GM21390 (cell line): ENCODE results near the gene AMIGO3.
"Not testable (repeated sequence)": the region's sequence is repeated elsewhere in the genome, so short reads cannot be mapped to it uniquely, and the experiment has no call there.

ENCODE experiments used
- ATAC-seq: cut with Tn5 transposase; IDR thresholded peaks from one replicate; pipeline ENCODE4 v1.9.1; 2021; ENCODE audit not compliant: unreplicated experiment

The AMIGO3 gene

DNA sequence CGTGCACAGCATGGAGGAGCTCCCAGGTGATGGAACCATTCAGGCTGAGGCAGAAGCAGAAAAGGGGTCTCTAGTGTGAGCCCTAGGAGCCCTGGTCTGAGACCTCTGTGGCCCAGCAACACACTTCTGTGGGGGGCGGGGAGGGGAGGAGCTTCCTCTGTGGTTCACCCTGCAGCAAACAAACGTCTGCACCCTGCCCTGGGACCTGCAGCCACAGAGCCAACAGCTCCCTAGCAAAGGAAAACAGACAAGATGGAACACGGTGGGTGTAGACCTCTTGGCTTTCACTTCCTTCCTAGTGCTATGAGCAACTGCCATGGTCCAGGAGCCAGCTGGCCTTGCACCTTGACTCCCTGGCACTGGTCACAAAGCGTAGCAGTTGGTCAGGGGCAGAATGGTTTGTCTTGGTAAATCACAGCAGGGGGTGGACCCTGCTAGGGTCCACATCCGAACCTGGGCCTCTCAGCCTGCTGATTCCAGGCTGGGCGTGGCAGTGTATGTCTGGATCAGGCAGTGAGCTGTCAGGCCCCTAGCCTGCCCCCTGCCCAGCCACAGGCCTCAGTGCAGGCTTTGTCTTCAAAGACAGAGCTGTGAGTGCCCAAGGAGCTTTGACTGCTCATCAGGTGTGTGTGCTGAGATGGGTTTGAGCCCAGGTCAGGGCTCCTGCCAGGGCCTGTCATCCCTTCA is 6.7 kb downstream of the AMIGO3 start:
- no peak for ATAC-seq

- no peak for ATAC-seq
These were observed 7.3 kb downstream of the AMIGO3 start for GRCh38 chr3:49712166-49712565.

DNA sequence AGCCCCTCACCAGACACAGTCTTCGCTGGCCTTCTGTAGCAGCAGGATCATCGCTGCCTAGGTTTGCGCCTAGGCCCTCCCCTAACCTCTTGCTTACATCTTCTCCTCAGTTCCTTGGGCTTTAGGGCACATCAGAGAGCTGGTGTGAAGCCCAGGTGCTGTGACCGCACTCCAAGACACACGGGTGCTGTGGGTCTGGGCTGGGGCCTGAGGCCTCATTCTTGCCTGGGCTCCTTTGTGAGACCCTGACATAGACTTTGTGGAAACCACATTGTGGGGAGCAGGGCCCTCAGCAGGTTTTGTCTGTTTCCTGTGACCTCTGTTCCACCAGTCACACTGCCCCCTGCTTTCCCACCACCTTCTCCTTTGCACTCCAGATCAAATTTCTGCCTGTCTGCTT is 8.0 kb downstream of the AMIGO3 start:
- no peak for ATAC-seq

- ATAC-seq: no peak
These were observed 9.6 kb downstream of the AMIGO3 start for GRCh38 chr3:49709852-49710251.

- ATAC-seq: no peak
These were observed 12.4 kb downstream of the AMIGO3 start for GRCh38 chr3:49707113-49707480.

GRCh38 chr3:49706456-49707112 is 12.9 kb downstream of the AMIGO3 start:
- no peak for ATAC-seq

- ATAC-seq: no peak
These were observed 14.0 kb downstream of the AMIGO3 start for GRCh38 chr3:49705390-49705960.

- ATAC-seq: no peak
These were observed 14.9 kb downstream of the AMIGO3 start for GRCh38 chr3:49704629-49705028.

DNA sequence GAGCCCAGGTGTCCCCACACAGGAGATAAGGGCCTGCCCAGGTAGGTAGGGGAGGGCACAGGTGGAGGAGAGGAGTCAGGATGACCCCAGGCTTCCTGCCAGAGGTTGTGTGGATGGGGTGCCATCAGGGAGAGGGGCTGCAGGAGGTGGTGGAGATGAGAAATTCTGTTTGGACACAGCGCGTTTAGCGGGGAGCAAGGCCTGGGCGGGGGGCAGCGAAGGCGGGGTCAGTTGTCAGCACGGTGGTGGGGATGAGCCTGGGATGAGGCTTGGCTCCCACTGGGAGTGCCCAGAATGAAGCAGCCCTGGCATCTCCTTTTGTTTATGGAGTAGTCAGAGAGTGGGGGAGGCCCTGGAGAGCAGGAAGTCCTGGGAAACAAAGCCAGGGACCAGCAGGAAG is 15.5 kb downstream of the AMIGO3 start:
- ATAC-seq: no peak

DNA sequence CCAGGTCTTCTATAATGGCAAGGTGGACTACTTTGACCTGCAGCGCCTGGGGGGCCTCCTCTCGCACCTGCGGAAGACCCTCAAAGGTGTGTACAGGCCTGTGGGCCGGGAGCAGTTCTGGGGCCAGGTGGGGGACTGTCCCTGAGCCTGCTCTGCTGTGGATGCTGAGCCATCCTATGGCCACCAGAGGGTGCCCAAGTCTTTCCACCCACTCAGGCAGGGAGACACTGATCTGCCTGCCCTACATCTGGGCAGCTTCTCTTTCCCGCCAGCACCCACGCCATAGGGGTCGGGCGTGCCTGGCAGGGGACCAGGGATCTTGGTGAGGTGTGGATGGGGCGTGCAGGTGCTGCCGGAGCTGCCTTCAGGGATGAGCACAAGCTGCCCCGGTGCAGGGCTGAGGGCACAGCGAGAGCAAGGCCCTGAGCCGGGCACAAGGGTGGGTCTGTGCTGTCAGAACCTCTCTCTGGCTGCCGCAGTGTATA is 16.0 kb downstream of the AMIGO3 start:
- no peak for ATAC-seq

DNA sequence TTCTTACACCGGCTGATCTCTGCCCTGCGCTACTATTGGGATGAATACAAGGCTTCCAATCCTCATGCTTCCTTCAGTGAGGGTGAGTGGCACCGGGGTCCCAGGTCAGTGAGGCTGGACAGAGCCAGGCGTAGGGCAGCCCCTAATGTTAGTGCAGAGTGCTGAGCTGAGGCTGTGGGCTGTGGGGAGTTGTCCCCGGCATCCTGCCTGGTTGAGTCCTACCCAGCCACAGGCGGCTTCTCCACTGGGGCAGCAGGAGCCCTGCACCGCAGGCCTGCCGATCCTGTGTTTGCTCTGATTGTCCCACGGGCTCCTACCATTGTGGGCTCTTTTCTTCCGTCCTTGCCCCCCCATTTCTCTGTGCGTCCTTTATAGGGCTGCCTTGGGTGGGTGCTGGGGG is 16.8 kb downstream of the AMIGO3 start:
- ATAC-seq: no peak

GRCh38 chr3:49701388-49702077 is 18.0 kb downstream of the AMIGO3 start:
- no peak for ATAC-seq

GRCh38 chr3:49700453-49701128 is 18.9 kb downstream of the AMIGO3 start:
- ATAC-seq: no peak

- no peak for ATAC-seq
These were observed 19.5 kb downstream of the AMIGO3 start for GRCh38 chr3:49700014-49700413.

DNA sequence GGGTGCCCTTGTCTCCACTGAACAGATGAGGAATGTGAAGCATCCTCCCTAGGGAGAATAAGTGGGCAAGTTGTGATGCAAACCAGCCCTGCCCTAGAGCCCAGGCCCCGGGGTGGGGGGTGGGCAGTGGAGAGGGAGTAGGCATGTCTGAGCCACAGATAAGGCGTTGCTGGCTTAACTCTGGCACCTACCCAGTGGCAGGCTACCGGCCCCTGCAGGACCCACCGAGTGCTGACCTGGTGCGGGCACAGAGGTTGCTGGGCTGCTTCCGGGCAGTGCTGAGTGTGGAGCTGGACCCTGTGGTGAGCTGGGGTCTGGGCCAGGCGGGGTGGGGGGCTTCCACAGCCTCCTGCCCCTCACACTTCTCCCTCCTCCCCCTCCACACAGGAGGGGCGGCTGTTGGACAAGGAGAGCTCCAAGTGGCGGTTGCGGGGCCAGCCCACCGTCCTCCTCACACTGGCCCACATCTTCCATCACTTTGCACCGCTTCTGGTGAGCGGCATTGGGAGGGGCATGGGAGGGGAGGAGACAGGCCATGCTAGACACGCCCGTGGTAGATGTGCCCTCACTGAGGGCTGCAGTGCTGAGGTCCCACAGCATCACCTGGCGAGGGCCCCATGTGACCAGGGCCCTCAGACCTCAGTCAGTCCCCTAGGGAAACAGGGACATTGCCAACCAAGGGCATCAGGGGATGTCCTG is 20.1 kb downstream of the AMIGO3 start:
- no peak for ATAC-seq

DNA sequence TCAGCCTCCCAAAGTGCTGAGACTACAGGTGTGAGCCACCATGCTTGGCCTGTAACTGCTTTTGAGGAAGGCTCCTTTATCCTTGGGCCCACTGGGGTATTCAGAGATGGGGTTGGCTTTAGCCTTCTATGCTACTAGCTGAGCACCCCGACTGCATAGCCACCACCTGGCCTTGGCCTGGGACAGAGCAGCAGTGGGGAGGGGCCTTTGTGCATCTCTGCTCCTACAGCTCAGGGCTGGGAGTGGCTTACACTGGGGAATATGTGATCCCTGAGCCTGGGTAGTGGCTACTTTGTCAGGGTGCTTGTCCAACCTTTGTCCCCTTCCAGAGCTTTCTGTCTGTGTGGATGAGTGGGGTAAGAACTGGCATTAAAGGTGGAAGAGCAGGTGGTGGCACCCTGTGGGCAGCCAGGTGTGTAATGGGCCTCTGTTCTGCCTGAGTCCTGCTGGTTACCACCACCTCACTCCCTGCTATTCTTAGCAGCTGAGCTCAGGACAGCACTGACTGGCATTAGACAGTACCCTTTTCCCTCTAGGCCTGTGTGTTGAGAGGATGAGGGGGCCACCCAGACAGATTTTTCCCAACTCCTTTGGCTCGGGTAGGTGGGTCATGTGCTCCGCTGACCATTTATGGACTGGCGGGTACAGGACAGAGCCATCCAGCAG is 24.0 kb downstream of the AMIGO3 start:
- not testable (repeated sequence) for ATAC-seq

GRCh38 chr3:49694409-49695070 is 24.9 kb downstream of the AMIGO3 start:
- not testable (repeated sequence) for ATAC-seq

DNA sequence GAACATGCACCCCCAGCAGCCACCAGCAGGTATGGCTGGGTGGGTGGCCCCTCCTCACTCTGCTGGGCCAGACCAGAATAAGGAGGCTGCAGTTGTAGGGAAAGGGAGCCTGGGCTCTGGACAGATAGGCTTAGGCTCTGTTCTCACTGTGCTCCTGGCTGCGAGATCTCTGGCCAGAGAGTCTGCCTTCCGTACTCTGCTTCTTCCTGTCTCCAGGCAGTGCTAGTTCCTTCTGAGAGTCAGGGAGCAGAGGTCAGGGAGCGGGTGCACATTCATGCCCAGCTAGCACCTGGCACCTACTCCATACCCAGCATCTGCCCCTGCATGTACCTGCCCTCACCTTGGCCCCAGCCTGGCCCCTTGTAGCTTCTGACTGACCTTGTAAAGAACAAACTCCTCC is 28.0 kb downstream of the AMIGO3 start:
- not testable (repeated sequence) for ATAC-seq

DNA sequence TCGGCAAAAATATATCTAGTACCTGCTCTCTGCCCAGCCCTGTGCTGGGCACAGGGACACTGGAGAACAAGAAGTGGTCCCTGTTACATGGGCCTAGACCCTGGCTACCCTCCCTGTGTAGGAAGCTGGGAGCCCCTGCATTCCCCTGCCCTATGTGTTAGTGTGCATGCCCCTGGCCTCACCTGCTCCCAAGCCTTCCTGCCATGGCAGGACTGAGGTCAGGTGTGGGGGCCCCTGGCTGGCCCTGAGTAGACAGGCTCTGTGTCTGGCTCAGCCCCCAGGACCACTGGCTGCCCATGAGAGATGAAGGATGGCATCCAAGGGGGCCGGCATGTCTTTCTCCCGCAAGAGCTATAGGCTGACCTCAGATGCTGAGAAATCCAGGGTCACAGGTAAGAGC is 28.6 kb downstream of the AMIGO3 start:
- not testable (repeated sequence) for ATAC-seq
